Measurements from ENCODE around the gene RAB3C.

- TF ChIP-seq CREB5 (CRISPR knock-in tag; IDR thresholded peaks at IDR 0.05; ENCODE audit: low read depth) = no peak
- no peak for TF ChIP-seq ZNF70 (CRISPR knock-in tag; IDR thresholded peaks at IDR 0.05)
- no peak for TF ChIP-seq RARB (CRISPR knock-in tag; IDR thresholded peaks at IDR 0.05)
These were observed 172.5 kb downstream of the RAB3C start for GRCh38 chr5:58755397-58755796.

All from SK-N-SH treated with all-trans-retinoic acid at 6 μM for 48 hours (cell line).